GM21717 (cell line): ENCODE results near the gene TOP3A.
"Not testable (repeated sequence)": the region's sequence is repeated elsewhere in the genome, so short reads cannot be mapped to it uniquely, and the experiment has no call there.

Source experiments
- ATAC-seq: cut with Tn5 transposase; IDR thresholded peaks from one replicate; pipeline ENCODE4 v1.9.1; 2021; ENCODE audit warnings: mild to moderate bottlenecking, moderate library complexity; ENCODE audit not compliant: unreplicated experiment

TOP3A gene

GRCh38 chr17:18323507-18324139, 8.8 kb upstream of the TOP3A start:
- no peak for ATAC-seq

- no peak for ATAC-seq
These were observed 8.2 kb upstream of the TOP3A start for GRCh38 chr17:18323007-18323406.

DNA sequence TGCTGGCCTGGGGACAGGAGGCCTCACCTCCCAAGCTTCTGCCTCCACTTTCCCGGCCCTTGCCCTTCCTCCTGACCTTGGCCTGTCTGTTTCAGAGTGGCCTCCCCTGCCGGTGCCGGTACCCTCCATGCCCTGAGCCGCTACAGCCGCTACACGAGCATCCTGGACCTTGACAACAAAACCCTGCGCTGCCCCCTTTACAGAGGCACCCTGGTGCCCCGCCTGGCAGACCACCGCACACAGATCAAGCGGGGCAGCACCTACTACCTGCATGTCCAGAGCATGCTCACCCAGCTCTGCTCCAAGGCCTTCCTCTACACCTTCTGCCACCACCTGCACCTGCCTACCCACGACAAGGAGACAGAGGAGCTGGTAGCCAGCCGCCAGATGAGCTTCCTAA, 7.7 kb upstream of the TOP3A start:
- no peak for ATAC-seq

GRCh38 chr17:18321309-18321708, 6.5 kb upstream of the TOP3A start:
- no peak for ATAC-seq

DNA sequence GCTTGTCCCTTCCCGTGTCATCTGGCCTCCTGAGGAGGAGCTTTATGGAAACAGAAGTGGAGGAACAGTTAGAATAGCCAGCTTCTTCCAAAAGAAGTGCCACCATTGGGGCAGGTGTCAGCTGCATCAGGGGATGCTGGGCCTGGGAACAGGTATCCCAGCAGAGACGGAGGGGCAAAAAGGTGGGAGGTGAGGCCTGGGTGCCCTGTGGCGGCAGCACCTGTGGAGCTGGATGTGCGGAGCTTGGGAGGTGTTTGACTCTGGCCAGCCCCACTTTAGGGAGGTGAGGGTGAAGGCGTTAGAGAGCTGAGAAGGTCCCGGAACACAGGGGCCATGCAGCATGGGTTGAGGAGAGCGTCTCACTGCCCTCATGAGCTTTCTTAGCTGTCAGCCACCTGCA, 5.5 kb upstream of the TOP3A start:
- ATAC-seq: no peak

DNA sequence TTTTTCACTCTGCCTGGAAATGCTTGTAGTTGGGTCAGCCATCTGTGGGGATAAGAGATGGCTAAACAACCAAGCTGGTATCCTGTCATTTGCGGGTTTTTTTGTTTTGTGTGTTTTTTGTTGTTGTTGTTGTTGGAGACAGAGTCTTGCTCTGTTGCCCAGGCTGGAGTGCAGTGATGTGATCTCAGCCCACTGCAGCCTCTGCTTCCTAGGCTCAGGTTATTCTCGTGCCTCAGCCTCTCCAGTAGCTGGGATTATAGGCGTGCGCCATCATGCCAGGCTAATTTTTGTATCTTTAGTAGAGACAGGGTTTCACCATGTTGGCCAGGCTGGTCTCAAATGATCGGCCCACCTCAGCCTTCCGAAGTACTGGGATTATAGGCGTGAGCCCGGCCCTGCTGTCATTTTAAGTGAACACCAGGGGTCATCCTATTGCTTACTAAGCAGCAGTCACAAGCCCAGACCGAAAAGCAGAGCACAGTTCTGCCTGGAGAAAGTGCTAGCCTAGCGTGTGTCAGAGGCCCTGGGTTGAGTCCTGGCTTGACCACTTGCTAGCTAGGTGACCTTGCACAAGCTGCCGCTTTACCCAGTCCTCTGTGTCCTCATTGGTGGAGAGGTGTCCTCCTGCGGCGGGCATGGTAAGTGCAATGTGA, 4.9 kb upstream of the TOP3A start:
- ATAC-seq: no peak

GRCh38 chr17:18318771-18319450, 4.1 kb upstream of the TOP3A start:
- ATAC-seq: no peak

DNA sequence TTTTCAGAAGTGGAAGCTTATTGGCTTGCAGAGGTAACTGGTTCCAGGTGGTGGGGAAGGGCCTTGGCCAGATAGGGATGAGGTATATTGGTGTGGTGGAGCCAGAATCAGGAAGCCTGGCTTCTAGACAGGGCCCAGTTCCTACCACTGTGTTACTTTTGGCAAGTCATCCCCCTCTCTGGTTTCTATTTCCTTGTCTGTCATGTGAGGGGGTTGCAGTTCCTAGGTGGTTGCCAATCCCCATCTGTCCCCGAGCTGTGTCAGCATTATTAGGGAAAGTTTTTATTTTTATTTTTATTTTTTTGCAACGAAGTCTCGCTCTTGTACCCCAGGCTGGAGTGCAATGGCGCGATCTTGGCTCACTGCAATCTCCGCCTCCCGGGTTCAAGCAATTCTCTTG, 3.3 kb upstream of the TOP3A start:
- no peak for ATAC-seq

- ATAC-seq: no peak
These were observed 1.2 kb upstream of the TOP3A start for GRCh38 chr17:18315961-18316360.

- ATAC-seq: peak; percentile 2
These were observed 748 bp upstream of the TOP3A start for GRCh38 chr17:18315562-18315922.

DNA sequence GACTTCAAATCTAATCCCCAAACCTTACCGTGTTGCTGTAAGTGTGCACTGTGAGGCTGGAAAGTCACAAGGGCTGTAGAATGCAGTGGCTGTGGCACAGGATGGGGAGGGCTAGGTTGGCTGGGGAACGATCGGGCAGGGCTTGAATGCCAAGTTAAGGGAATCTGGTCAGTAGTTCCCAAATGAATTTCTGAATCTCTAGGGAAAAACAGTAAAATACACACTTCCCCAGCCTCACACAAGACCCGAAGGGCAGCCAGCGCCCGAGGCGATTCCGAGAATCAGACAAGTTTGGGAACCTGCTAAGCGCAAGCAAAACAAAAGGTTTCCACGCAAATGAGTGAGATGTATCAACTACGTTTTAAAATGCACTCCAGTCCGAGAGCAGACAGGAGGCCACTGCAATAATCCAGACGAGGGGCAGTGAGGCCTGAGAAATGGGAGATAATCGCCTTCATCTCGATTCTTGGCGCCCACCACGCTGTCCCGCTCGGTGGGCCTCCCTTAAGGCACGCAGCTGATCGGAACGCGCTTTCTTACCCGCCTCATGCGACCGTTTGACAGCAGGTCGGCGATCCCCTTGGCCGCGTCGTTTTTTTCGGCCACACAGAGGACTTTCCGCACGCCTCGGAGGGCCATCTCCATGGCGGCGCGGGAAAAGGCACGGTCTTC, 599 bp downstream of the TOP3A start:
- peak; percentile 16 for ATAC-seq

GRCh38 chr17:18309202-18309601, 5.6 kb downstream of the TOP3A start:
- ATAC-seq: no peak

DNA sequence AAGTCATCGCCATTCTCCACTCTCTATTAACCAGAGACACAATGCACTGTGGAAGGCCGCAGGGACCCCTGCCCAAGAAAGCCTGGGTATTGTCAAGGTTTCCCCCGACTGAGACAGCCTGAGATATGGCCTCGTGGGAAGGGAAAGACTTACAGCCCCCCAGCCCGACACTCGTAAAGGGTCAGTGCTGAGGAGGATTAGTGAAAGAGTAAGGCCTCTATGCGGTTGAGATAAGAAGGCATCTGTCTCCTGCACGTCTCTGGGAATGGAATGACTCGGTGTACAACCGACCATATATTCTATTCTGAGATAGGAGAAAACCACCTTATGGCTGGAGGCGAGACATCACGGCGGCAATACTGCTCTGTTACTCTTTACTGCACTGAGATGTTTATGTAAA, 11.6 kb downstream of the TOP3A start:
- not testable (repeated sequence) for ATAC-seq

- ATAC-seq: no peak
These were observed 13.9 kb downstream of the TOP3A start for GRCh38 chr17:18300725-18301480.

DNA sequence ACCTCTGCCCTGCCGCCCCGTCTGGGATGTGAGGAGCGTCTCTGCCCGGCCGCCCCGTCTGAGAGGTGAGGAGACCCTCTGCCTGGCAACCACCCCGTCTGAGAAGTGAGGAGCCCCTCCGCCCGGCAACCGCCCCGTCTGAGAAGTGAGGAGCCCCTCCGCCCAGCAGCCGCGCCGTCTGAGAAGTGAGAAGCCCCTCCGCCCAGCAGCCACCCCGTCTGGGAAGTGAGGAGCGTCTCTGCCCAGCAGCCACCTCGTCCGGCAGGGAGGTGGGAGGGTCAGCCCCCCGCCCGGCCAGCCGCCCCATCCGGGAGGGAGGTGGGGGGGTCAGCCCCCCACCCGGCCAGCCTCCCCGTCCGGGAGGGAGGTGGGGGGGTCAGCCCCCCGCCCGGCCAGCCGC, 16.7 kb downstream of the TOP3A start:
- not testable (repeated sequence) for ATAC-seq

DNA sequence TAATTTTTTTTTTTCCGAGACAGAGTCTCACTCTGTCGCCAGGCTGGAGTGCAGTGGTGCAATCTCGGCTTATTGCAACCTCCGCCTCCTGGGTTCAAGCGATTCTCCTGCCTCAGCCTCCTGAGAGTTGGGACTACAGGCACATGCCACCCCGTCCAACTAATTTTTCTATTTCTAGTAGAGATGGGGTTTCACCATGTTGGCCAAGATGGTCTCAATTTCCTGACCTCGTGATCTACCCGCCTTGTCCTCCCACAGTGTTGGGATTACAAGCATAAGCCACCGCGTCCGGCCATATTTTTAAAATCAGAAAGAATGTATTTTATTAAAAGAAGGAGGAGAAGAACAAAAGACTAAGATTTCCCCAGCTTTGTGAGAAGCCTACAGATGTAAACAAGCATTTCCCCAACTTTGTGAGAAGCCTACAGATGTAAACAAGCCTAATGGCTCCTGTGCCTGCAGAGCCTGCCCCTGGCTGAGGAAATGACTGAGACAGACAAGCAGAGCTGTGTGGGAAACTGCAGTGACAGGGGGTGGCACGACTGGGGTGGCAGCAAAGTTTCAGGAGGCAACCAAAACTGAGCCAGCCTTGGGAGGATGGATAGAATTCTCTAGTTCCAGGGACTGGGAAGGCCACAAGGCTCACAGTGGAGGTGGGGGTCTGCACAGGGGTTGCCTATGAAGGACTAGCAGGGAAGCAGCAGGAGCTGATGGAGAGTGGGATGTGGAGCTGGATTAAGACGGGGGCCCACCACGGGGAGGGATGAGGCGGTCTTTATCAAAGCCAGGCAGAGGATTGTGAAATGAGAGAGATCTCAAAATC, 22.9 kb downstream of the TOP3A start:
- no peak for ATAC-seq

GRCh38 chr17:18285296-18285695, 29.5 kb downstream of the TOP3A start:
- ATAC-seq: no peak

- no peak for ATAC-seq
These were observed 33.0 kb downstream of the TOP3A start for GRCh38 chr17:18281788-18282187.

DNA sequence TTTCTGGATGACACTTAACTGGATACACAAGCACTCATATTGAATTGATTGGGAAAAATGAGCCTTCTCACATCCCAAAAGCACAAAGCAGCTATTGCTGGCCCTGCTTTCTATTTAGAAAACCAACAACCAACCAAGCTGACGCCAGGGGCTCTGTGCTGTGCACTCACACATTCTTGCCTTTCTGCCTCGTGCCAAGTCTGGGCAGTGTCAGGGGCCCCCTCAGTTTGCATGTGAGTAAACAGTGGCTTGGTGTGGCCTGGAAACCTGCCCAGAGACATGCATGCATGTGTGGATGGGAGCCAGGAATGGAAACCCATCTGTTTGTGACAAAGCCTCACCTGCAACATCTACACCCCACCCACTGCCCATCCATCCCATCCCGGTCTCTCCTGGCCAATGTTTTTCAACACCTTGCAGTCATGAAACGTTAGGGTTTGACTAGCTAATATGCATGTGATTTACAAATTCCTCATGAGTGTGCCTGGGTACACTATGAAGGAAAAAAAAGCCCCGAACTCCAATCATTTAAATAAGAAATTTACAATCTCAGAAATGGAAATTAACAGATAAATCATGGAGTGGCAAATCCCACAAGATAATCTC, 33.9 kb downstream of the TOP3A start:
- ATAC-seq: no peak

DNA sequence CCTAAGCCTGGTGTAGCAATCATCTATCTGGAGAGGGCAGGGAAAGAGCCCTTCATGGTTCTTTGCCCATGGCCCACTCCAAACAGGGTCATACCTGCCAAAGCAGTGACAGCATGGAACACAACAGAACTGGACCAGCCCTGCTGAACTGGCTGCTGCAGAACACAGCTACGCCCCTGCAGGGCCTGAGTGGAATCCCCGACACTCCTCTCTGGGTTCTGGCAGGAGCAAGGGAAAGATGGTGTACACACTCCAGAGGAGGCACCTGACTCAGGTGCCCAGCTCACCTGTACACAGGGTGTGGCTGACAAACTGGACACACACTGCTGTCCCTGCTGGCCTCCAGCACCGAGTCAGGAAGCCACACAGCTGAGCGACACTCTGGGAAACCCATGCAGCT, 34.5 kb downstream of the TOP3A start:
- no peak for ATAC-seq
